ENCODE data around the gene ATF5.
"Not testable (repeated sequence)": the region's sequence is repeated elsewhere in the genome, so short reads cannot be mapped to it uniquely, and the experiment has no call there.

Gene ATF5

DNA sequence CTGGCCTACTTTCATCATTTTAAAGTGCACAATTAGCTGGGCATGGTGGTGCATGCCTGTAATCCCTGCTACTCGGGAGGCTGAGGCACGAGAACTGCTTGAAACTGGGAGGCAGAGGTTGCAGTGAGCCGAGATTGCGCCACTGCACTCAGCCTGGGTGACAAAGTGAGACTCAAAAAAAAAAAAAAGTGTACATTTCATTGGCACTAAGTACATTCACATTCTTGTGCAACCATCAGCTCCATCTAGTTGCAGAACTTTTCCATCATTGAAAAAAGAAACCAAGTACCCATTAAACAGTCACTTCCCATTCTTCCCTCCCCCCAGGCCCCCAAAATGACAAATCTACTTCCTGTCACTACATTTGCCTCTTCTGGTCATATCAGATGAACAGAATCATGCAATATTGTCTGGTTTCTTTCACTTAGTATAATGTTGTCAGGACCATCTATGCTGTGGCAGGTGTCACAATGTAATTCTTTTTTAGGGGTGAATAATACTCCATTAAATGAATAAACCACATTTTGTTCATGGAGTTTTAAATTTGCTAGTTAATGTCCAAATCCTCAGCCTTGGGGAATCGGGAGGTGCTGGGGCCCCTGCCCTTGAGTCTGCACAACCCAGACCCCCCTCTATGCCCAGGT is 39.4 kb downstream of the ATF5 start:
- TF ChIP-seq, protein P1, sequence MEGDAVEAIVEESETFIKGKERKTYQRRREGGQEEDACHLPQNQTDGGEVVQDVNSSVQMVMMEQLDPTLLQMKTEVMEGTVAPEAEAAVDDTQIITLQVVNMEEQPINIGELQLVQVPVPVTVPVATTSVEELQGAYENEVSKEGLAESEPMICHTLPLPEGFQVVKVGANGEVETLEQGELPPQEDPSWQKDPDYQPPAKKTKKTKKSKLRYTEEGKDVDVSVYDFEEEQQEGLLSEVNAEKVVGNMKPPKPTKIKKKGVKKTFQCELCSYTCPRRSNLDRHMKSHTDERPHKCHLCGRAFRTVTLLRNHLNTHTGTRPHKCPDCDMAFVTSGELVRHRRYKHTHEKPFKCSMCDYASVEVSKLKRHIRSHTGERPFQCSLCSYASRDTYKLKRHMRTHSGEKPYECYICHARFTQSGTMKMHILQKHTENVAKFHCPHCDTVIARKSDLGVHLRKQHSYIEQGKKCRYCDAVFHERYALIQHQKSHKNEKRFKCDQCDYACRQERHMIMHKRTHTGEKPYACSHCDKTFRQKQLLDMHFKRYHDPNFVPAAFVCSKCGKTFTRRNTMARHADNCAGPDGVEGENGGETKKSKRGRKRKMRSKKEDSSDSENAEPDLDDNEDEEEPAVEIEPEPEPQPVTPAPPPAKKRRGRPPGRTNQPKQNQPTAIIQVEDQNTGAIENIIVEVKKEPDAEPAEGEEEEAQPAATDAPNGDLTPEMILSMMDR (IDR thresholded peaks at IDR 0.05; ENCODE audit: low read depth, low read length) = no peak
- no peak overlapping the region for H3K4me3 ChIP-seq (ENCODE audit: low read depth, low read length)

GRCh38 chr19:49969355-49969754 is 40.4 kb downstream of the ATF5 start:
- H3K4me3 ChIP-seq (ENCODE audit: low read depth, low read length) = not testable (repeated sequence)

DNA sequence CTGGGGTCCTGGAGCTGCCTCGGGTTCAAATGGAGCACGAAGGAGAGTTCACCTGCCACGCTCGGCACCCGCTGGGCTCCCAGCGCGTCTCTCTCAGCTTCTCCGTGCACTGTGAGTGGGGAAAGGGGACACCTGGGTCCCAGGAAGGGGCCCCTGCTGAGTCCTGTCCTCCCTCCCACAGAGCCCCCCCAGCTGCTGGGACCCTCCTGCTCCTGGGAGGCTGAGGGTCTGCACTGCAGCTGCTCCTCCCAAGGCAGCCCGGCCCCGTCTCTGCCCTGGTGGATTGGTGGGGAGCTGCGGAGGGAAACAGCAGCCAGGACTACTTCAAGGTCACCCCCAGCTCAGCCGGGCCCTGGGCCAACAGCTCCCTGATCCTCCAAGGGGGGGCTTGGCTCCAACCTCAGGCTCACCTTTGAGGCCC is 43.0 kb downstream of the ATF5 start:
- H3K4me3 ChIP-seq (ENCODE audit: low read depth, low read length) = no peak overlapping the region
- TF ChIP-seq, protein P1 (IDR thresholded peaks at IDR 0.05; ENCODE audit: low read depth, low read length) = no peak

- TF ChIP-seq, protein P1 (IDR thresholded peaks at IDR 0.05; ENCODE audit: low read depth, low read length) = no peak
- no peak overlapping the region for H3K4me3 ChIP-seq (ENCODE audit: low read depth, low read length)
Observed at GRCh38 chr19:49972841-49973240, 43.8 kb downstream of the ATF5 start.

DNA sequence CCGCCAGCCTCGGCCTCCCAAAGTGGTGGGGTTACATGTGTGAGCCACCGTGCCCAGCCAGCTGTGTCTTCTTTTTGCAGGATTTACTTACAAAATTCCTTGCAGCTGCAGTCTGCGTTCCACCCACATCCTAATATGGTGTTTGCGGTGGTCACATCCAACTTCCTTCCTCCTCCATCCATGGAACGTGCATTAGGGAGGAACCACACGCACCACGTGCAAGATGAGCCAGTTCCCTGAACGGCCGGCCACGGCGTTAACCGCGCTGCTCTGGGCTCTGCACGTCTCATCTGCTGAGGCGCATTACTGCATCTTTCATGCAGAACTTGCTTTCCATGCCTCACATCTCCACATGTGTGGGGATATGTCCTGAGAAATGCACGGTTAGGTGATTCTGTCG is 45.0 kb downstream of the ATF5 start:
- H3K4me3 ChIP-seq (ENCODE audit: low read depth, low read length) = no peak overlapping the region
- TF ChIP-seq, protein P1 (IDR thresholded peaks at IDR 0.05; ENCODE audit: low read depth, low read length) = no peak

DNA sequence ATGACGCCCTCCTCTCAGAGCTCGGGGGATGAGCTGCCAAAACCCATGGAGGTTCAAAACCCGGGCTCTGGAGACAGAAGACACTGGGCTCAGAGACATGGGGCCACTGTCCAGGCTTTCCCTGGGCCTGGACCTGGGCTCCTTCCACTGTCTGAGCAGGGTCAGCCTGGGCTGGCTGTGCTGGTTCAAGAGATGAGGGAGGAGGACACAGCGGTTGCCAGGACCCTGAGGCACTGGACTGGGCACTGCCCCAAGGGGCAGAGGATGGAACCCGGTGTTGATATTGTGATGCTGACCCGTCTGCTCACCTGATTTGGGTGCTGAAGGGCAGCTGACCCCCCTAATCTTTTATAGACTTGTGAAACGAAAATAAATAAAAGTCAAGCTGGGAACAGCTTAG is 46.0 kb downstream of the ATF5 start:
- TF ChIP-seq, protein P1 (IDR thresholded peaks at IDR 0.05; ENCODE audit: low read depth, low read length) = no peak
- no peak overlapping the region for H3K4me3 ChIP-seq (ENCODE audit: low read depth, low read length)

DNA sequence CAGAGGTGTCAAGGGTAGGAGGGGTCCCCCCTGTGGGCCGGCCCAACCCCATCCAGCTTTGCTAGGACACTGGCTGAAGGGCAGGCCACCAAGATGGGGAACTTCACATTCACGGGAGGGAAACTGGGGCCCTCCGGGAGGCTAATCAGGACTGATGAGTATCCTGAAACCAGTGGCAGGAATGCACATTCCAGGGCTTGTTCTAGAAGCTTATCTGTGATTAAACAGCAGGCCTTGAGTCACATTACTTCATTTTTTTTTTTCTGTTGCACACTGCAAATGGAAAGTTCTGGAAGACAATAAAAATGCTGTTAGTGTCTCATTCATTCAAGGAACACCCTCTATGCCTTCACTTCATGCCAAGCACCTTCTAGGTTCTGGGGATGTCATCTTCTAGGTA is 47.5 kb downstream of the ATF5 start:
- TF ChIP-seq, protein P1 (IDR thresholded peaks at IDR 0.05; ENCODE audit: low read depth, low read length) = no peak
- H3K4me3 ChIP-seq (ENCODE audit: low read depth, low read length) = no peak overlapping the region

- TF ChIP-seq, protein P1 (IDR thresholded peaks at IDR 0.05; ENCODE audit: low read depth, low read length) = no peak
- H3K4me3 ChIP-seq (ENCODE audit: low read depth, low read length) = no peak overlapping the region
Observed at GRCh38 chr19:49977076-49977475, 48.1 kb downstream of the ATF5 start.
